Activated T-cell treated with anti-CD3 and anti-CD28 coated beads, Interleukin-2, amount 50 U/mL, for 4 hours (primary cell): Measurements from ENCODE around the gene SPDYE5. TPM values are rescaled to one million over a fixed set of nuclear protein-coding genes. Genes with fewer than 3 reads are reported as not detected.
"Not testable (repeated sequence)": the region's sequence is repeated elsewhere in the genome, so short reads cannot be mapped to it uniquely, and the experiment has no call there.

Source experiments
- ATAC-seq, 2 donors: fragments of 200-7000 bp; cut with Tn5 transposase; one replicate each; pipeline ENCODE4 v1.10.0; 2021
- DNase-seq: peaks from one replicate; pipeline ENCODE4 v3.0.0-alpha.2; 2020
- H3K27me3 Mint-ChIP-seq: one replicate; pipeline ENCODE4 v1.8.0; 2021; ENCODE audit warnings: low read depth, mixed read lengths
- H3K36me3 Mint-ChIP-seq: one replicate; pipeline ENCODE4 v1.8.0; 2022; ENCODE audit warnings: mixed read lengths; ENCODE audit not compliant: insufficient read depth
- H3K4me1 Mint-ChIP-seq: one replicate; pipeline ENCODE4 v1.8.0; 2021; ENCODE audit warnings: low read depth, mixed read lengths
- H3K4me3 Mint-ChIP-seq: one replicate; pipeline ENCODE4 v1.8.0; 2021; ENCODE audit warnings: mild to moderate bottlenecking, moderate library complexity, mixed read lengths
- H3K9me3 Mint-ChIP-seq: one replicate; pipeline ENCODE4 v1.8.0; 2021; ENCODE audit warnings: mixed read lengths
- total RNA-seq, 3 donors: library from RNA; stranded (reverse); gene quantifications; one replicate each; pipeline ENCODE4 v1.2.1, GENCODE V29; 2021

The SPDYE5 gene, protein sequence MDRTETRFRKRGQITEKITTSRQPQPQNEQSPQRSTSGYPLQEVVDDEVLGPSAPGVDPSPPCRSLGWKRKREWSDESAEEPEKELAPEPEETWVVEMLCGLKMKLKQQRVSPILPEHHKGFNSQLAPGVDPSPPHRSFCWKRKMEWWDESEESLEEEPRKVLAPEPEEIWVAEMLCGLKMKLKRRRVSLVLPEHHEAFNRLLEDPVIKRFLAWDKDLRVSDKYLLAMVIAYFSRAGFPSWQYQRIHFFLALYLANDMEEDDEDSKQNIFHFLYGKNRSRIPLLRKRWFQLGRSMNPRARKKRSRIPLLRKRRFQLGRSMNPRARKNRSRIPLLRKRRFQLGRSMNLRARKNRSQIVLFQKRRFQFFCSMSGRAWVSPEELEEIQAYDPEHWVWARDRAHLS
- not detected for total RNA-seq

DNA sequence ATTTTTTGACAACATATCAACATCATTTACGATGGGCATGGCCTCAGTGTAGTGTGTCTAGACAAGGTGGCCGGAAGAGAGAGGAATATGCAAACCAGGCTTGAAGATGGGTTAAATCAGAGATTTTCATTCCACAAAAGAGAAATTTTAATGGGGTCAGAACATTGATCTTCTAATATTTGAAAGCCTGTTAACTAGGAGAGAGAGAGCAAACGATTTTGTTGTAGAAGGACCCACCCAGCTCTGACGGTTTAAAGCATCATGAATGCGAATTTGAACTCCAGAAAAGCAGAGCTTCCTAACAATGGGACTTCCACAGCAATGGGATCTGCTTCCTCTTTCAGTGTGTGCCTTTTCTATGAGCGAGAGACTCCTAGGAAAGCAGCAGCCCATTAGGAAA is at the start of gene SPDYE5:
SPDYE5 (plus strand) TSS at position 301 of the 400 bp plus-strand sequence. CDS start 1,728 bp downstream, outside the sequence.
- H3K27me3 Mint-ChIP-seq, H3K9me3 Mint-ChIP-seq, DNase-seq, H3K36me3 Mint-ChIP-seq, H3K4me3 Mint-ChIP-seq, H3K4me1 Mint-ChIP-seq, ATAC-seq: not testable (repeated sequence)

- DNase-seq, result not testable (repeated sequence)
- peak overlapping the region; percentile 90 for H3K4me3 Mint-ChIP-seq
Measured at GRCh38 chr7:75442465-75443111, 49.5 kb upstream of the SPDYE5 start.

DNA sequence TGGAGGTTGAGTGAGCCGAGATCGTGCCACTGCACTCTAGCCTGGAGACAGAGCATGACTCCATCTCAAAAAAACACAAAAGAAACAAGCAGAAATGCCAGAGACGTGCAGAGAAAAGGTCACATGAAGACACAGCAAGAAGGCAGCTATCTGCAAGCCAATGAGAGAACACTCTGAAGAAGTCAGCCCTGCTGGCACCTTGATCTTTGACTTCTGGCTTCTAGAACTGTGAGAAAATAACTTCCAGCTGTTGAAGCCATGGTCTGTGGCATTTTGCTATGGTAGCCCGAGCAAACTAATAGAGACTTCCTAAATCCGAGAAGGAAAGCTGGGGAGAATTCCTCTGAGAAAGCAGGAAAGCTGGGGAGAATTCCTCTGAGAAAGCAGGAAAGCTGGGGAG is 42.2 kb upstream of the SPDYE5 start:
- not testable (repeated sequence) for DNase-seq, H3K4me1 Mint-ChIP-seq

More at GRCh38 chr7:75442465-75443111, 49.5 kb upstream of the SPDYE5 start:
- ATAC-seq, result peak; percentile 89 to 96
- peaks cover 18% of the 10 kb centered on the region for H3K36me3 Mint-ChIP-seq
- not testable (repeated sequence) for H3K9me3 Mint-ChIP-seq, H3K27me3 Mint-ChIP-seq
- peaks cover 15% of the 10 kb centered on the region for H3K4me1 Mint-ChIP-seq

DNA sequence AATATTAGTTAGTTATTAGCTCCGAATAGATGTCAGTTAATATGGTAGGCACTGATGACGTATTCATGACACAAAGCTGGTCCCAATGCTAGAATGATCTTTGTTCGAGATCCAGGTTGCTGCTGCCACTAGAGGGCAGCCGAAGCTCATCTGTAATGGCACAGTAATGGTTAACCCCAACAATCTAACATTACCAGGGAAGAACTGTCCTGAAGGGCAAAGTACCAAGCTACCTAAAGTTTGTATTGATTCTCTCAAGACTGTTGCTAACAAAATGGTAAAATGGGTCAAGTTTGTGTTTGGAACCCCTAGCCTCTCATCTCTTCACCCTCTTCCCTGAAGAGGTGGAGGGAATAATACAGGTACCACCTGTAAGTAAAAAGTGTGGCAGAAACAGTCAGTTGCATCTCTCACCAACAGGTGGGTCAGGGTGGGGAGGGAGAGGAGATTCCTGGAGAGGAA is 39.6 kb upstream of the SPDYE5 start:
- ATAC-seq, result peak; percentile 78 to 93
- DNase-seq, H3K4me3 Mint-ChIP-seq, H3K4me1 Mint-ChIP-seq, H3K9me3 Mint-ChIP-seq, H3K36me3 Mint-ChIP-seq, H3K27me3 Mint-ChIP-seq: not testable (repeated sequence)

More for the DNA sequence above, 42.2 kb upstream of the SPDYE5 start:
- not testable (repeated sequence) for H3K36me3 Mint-ChIP-seq, ATAC-seq, H3K4me3 Mint-ChIP-seq, H3K27me3 Mint-ChIP-seq, H3K9me3 Mint-ChIP-seq

DNA sequence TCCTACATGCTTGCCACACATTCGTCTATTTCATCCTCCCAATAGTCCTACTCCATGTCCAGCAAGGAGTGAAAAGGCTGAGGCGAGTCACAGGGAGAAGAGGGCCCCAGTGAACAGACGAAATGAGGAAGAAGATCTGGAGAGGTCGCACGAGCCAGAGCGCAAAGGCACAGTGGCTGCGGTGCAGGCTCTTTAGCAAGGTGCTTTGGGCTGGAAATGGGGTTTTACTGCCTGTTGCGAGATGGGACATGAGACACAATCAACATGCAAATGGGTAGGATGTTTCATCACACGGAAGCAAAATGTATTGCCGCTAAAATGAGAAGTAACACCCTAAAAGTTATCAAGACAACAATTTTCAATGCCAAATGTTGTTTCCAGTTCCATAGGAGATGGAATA is 35.7 kb upstream of the SPDYE5 start:
- DNase-seq, H3K4me3 Mint-ChIP-seq, H3K27me3 Mint-ChIP-seq: not testable (repeated sequence)

DNA sequence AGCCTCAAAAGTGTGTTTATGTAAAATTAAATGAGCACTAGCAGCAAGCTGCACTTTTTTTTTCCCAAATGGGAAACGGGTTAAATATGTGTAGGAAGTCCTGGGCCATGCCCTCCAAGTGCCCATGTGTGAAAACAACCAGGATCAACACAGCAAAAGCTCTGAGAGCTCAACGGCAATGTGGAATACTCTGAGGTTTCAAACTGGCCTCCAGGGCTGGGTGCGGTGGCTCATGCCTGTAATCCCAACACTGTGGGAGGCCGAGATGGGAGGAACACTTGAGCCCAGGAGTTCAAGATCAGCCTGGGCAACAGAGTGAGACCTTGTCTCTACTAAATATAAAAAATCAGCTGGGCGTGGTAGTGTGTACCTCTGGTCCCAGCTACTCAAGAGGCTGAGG is 34.1 kb upstream of the SPDYE5 start:
- not testable (repeated sequence) for H3K4me3 Mint-ChIP-seq, DNase-seq, H3K9me3 Mint-ChIP-seq, ATAC-seq, H3K36me3 Mint-ChIP-seq, H3K4me1 Mint-ChIP-seq, H3K27me3 Mint-ChIP-seq

More for the DNA sequence above, 35.7 kb upstream of the SPDYE5 start:
- not testable (repeated sequence) for H3K9me3 Mint-ChIP-seq, ATAC-seq, H3K4me1 Mint-ChIP-seq, H3K36me3 Mint-ChIP-seq

- not testable (repeated sequence) for ATAC-seq
Measured at GRCh38 chr7:75460541-75460940, 31.6 kb upstream of the SPDYE5 start.

DNA sequence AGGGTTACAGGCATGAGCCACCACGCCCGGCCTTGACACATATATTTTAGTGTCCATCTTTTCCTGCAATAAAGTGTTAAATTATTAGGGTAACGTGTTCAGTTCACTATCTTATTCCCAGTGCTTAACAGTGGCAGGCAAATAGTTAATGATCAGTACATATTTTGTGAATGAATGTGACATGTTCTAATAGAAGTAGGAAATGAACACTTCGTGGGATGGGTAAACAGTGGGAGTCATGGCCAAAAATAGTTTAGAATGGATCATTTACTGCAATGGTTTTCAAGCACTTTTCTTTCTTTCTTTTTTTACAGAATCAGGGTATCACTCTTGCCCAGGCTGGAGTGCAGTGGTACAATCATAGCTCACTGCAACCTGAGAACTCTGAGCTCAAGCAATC is 22.0 kb upstream of the SPDYE5 start:
- not testable (repeated sequence) for H3K4me3 Mint-ChIP-seq
- H3K36me3 Mint-ChIP-seq, result peaks cover 15% of the 10 kb centered on the region

More at GRCh38 chr7:75460541-75460940, 31.6 kb upstream of the SPDYE5 start:
- not testable (repeated sequence) for H3K27me3 Mint-ChIP-seq, H3K4me3 Mint-ChIP-seq, H3K36me3 Mint-ChIP-seq, H3K9me3 Mint-ChIP-seq, DNase-seq, H3K4me1 Mint-ChIP-seq

DNA sequence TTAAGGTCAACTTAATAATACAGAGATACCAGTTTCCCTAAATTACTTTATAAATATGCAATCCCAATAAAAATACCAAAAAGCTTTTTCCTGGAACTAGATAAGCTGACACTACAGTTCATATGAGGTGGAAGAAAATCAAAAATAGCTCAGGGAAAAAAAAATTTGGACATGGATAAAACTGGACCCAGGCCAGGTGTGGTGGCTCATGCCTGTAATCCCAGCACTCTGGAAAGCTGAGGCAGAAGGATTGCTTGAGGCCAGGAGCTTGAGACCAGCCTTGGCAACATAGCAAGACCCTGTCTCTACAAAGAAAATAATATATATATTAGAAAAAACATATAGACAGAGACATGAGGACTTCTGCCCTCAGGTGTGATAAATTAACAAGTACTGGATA is 14.7 kb upstream of the SPDYE5 start:
- H3K9me3 Mint-ChIP-seq, ATAC-seq, H3K27me3 Mint-ChIP-seq, H3K4me3 Mint-ChIP-seq, H3K4me1 Mint-ChIP-seq, DNase-seq, H3K36me3 Mint-ChIP-seq: not testable (repeated sequence)

More for the DNA sequence above, 22.0 kb upstream of the SPDYE5 start:
- H3K9me3 Mint-ChIP-seq, H3K4me1 Mint-ChIP-seq, DNase-seq, ATAC-seq, H3K27me3 Mint-ChIP-seq: not testable (repeated sequence)

GRCh38 chr7:75480313-75480712 is 11.8 kb upstream of the SPDYE5 start:
- DNase-seq, H3K4me3 Mint-ChIP-seq, H3K9me3 Mint-ChIP-seq, H3K36me3 Mint-ChIP-seq, H3K27me3 Mint-ChIP-seq, ATAC-seq: not testable (repeated sequence)
- peaks cover 11% of the 10 kb centered on the region for H3K4me1 Mint-ChIP-seq

GRCh38 chr7:75485355-75485978 is 6.7 kb upstream of the SPDYE5 start:
- ATAC-seq, result peak in 1 of 2 donors; percentile 36
- H3K27me3 Mint-ChIP-seq, H3K9me3 Mint-ChIP-seq: not testable (repeated sequence)

DNA sequence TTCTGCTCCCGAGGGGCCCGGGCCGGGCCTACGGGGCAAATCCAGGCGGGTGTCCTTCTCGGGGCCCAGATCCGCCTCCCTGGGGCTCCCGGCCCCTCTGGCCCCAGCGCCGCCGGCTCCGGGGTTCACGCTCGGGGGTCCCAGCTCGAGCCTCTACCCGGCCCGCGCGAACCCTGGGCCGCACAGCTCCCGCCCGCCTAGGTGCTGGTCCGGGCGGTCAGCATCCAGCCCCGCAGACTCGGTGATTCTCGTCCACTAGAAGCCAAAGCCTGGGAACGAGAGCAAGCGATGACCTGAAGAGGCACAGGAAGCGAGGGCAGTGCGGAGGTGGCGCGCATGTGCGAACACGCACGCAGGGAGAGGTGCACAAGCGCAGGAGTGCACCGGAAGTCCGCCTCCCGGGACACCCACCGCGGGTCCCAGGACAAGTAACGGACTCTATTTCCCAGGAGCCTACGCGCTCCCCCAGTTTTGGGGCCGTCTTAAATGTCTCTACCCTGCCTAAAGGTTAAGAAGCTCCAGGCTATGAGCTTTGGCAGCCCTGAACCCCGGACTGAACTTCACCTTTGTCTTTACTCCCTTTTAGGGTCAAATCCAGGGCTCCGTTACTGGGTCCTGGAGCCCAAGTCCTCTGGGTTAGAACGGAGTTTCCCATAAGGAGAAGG is 6.0 kb upstream of the SPDYE5 start, which contains the start of gene POM121C:
POM121C (minus strand) TSS at position 321 of the 665 bp plus-strand sequence. CDS start 44,803 bp downstream, outside the sequence.
- Mint-ChIP-seq H3K4me1 (peaks cover 10% of the 10 kb centered on the region), H3K4me3 (peak within 1 kb of the TSS; percentile 93)
- peak; percentile 82 for DNase-seq
- not testable (repeated sequence) for H3K9me3 Mint-ChIP-seq, H3K36me3 Mint-ChIP-seq, H3K27me3 Mint-ChIP-seq
- ATAC-seq, result peak; percentile 100

More at GRCh38 chr7:75485355-75485978, 6.7 kb upstream of the SPDYE5 start:
- not testable (repeated sequence) for H3K36me3 Mint-ChIP-seq, DNase-seq
- H3K4me1 Mint-ChIP-seq, result peaks cover 10% of the 10 kb centered on the region
- H3K4me3 Mint-ChIP-seq, result peak overlapping the region; percentile 93

- not testable (repeated sequence) for H3K27me3 Mint-ChIP-seq, DNase-seq, H3K36me3 Mint-ChIP-seq, H3K4me1 Mint-ChIP-seq, H3K4me3 Mint-ChIP-seq, H3K9me3 Mint-ChIP-seq, ATAC-seq
Measured at GRCh38 chr7:75509033-75509432, 16.9 kb downstream of the SPDYE5 start.

GRCh38 chr7:75518842-75519241 is 26.7 kb downstream of the SPDYE5 start:
- peaks cover 25% of the 10 kb centered on the region for H3K4me1 Mint-ChIP-seq
- ATAC-seq, DNase-seq, H3K4me3 Mint-ChIP-seq, H3K27me3 Mint-ChIP-seq, H3K9me3 Mint-ChIP-seq: not testable (repeated sequence)
- peaks cover 39% of the 10 kb centered on the region for H3K36me3 Mint-ChIP-seq
